HL-60 (cell line): ENCODE results near the gene COL25A1.

Source experiments
- GABPA ChIP-seq: IDR thresholded peaks from 2 replicates; pipeline ENCODE4 v1.6.1; 2012; ENCODE audit warnings: low read depth
- POLR2AphosphoS5 ChIP-seq: IDR thresholded peaks from 2 replicates; pipeline ENCODE4 v1.6.1; 2012; ENCODE audit warnings: low read depth
- TF ChIP-seq, protein P1 (sequence below): IDR thresholded peaks from one replicate; pipeline ENCODE4 v1.5.1; 2011; ENCODE audit warnings: low read length, control low read depth, inconsistent platforms; ENCODE audit not compliant: insufficient read depth

GRCh38 chr4:108783665-108784463, 518.6 kb downstream of the COL25A1 start:
- TF ChIP-seq, protein P1, sequence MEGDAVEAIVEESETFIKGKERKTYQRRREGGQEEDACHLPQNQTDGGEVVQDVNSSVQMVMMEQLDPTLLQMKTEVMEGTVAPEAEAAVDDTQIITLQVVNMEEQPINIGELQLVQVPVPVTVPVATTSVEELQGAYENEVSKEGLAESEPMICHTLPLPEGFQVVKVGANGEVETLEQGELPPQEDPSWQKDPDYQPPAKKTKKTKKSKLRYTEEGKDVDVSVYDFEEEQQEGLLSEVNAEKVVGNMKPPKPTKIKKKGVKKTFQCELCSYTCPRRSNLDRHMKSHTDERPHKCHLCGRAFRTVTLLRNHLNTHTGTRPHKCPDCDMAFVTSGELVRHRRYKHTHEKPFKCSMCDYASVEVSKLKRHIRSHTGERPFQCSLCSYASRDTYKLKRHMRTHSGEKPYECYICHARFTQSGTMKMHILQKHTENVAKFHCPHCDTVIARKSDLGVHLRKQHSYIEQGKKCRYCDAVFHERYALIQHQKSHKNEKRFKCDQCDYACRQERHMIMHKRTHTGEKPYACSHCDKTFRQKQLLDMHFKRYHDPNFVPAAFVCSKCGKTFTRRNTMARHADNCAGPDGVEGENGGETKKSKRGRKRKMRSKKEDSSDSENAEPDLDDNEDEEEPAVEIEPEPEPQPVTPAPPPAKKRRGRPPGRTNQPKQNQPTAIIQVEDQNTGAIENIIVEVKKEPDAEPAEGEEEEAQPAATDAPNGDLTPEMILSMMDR, result no peak
- TF ChIP-seq POLR2AphosphoS5 (no peak), GABPA (no peak)
